HEK293 (cell line): ENCODE data around the gene CPTP.

Source experiments
- YY1 ChIP-seq: fragments of 450-650 bp; formaldehyde crosslinking; IDR thresholded peaks from 2 replicates; pipeline ENCODE4 v1.5.1; 2018; ENCODE audit warnings: missing biosample characterization, missing genetic modification characterization
- ZNF10 ChIP-seq: fragments of 450-650 bp; formaldehyde crosslinking; IDR thresholded peaks from 2 replicates; pipeline ENCODE4 v1.5.1; 2017; ENCODE audit warnings: missing biosample characterization, missing genetic modification characterization
- ZNF274 ChIP-seq, 2 experiments: fragments of 200-500 bp in 1 of 2; fragments of 450-650 bp in 1 of 2; sonication (Bioruptor generic) in 1 of 2; formaldehyde crosslinking in 1 of 2; IDR thresholded peaks; 2 replicates each; pipeline versions ENCODE4 v1.5.1 to v1.6.1; 2014 to 2016; ENCODE audit warnings: borderline replicate concordance in 1 of 2, inconsistent platforms in 1 of 2, low read length in 1 of 2, missing biosample characterization in 1 of 2, missing genetic modification characterization in 1 of 2
- ZNF423 ChIP-seq: fragments of 450-650 bp; formaldehyde crosslinking; IDR thresholded peaks from 2 replicates; pipeline ENCODE4 v1.5.1; 2016; ENCODE audit warnings: missing biosample characterization, missing genetic modification characterization
- ZNF658 ChIP-seq: fragments of 450-650 bp; formaldehyde crosslinking; IDR thresholded peaks from 2 replicates; pipeline ENCODE4; 2016; ENCODE audit warnings: missing biosample characterization, missing genetic modification characterization
- TF ChIP-seq, protein P1 (sequence below): fragments of 450-650 bp; formaldehyde crosslinking; IDR thresholded peaks from 2 replicates; pipeline ENCODE4 v1.5.1; 2016; ENCODE audit warnings: missing biosample characterization, missing genetic modification characterization
- TF ChIP-seq, protein P2 (sequence below): fragments of 450-650 bp; formaldehyde crosslinking; IDR thresholded peaks from 2 replicates; pipeline ENCODE4 v1.5.1; 2016; ENCODE audit warnings: missing biosample characterization, missing genetic modification characterization

DNA sequence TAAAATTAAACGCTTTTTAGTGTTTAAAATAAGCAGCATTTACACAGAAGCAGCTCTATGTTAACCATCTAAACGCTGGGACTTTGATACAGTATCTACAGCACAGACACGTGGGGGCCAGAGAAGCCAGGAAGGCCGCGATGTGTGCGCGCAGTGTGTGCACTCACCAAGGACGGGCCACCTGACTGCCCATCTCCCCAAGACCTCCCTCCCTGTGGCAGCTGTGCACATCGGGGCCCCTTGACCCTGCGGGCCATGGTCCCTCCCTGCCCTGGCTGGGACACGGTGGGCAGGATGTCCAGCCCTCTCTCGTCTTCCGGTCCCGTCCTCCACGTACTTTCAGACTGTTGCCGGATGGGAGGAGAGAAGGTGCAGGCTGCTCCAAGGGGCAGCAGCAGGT, 10.7 kb downstream of the CPTP start:
- TF ChIP-seq YY1 (no peak), ZNF423 (tag by site-specific recombination) (no peak), ZNF658 (tag by site-specific recombination) (no peak), ZNF10 (tag by site-specific recombination) (no peak), ZNF274 (IDR thresholded peaks at IDR 0.05; ENCODE audit: low read length) (no peak), ZNF274 (tag by site-specific recombination; IDR thresholded peaks at IDR 0.05; ENCODE audit: borderline replicate concordance) (no peak)
- TF ChIP-seq, protein P1, sequence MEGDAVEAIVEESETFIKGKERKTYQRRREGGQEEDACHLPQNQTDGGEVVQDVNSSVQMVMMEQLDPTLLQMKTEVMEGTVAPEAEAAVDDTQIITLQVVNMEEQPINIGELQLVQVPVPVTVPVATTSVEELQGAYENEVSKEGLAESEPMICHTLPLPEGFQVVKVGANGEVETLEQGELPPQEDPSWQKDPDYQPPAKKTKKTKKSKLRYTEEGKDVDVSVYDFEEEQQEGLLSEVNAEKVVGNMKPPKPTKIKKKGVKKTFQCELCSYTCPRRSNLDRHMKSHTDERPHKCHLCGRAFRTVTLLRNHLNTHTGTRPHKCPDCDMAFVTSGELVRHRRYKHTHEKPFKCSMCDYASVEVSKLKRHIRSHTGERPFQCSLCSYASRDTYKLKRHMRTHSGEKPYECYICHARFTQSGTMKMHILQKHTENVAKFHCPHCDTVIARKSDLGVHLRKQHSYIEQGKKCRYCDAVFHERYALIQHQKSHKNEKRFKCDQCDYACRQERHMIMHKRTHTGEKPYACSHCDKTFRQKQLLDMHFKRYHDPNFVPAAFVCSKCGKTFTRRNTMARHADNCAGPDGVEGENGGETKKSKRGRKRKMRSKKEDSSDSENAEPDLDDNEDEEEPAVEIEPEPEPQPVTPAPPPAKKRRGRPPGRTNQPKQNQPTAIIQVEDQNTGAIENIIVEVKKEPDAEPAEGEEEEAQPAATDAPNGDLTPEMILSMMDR: no peak
- TF ChIP-seq, protein P2, sequence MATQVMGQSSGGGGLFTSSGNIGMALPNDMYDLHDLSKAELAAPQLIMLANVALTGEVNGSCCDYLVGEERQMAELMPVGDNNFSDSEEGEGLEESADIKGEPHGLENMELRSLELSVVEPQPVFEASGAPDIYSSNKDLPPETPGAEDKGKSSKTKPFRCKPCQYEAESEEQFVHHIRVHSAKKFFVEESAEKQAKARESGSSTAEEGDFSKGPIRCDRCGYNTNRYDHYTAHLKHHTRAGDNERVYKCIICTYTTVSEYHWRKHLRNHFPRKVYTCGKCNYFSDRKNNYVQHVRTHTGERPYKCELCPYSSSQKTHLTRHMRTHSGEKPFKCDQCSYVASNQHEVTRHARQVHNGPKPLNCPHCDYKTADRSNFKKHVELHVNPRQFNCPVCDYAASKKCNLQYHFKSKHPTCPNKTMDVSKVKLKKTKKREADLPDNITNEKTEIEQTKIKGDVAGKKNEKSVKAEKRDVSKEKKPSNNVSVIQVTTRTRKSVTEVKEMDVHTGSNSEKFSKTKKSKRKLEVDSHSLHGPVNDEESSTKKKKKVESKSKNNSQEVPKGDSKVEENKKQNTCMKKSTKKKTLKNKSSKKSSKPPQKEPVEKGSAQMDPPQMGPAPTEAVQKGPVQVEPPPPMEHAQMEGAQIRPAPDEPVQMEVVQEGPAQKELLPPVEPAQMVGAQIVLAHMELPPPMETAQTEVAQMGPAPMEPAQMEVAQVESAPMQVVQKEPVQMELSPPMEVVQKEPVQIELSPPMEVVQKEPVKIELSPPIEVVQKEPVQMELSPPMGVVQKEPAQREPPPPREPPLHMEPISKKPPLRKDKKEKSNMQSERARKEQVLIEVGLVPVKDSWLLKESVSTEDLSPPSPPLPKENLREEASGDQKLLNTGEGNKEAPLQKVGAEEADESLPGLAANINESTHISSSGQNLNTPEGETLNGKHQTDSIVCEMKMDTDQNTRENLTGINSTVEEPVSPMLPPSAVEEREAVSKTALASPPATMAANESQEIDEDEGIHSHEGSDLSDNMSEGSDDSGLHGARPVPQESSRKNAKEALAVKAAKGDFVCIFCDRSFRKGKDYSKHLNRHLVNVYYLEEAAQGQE (tag by site-specific recombination): no peak
